NT2/D1 (cell line): ENCODE measurements around the gene GRIK1.

ENCODE experiments used
- YY1 ChIP-seq: IDR thresholded peaks from 2 replicates; pipeline ENCODE4 v1.6.1; 2011; ENCODE audit not compliant: insufficient read length, insufficient read depth
- ZNF274 ChIP-seq: IDR thresholded peaks from 2 replicates; pipeline ENCODE4 v1.6.1; 2011; ENCODE audit warnings: mild to moderate bottlenecking, low read depth, low read length

DNA sequence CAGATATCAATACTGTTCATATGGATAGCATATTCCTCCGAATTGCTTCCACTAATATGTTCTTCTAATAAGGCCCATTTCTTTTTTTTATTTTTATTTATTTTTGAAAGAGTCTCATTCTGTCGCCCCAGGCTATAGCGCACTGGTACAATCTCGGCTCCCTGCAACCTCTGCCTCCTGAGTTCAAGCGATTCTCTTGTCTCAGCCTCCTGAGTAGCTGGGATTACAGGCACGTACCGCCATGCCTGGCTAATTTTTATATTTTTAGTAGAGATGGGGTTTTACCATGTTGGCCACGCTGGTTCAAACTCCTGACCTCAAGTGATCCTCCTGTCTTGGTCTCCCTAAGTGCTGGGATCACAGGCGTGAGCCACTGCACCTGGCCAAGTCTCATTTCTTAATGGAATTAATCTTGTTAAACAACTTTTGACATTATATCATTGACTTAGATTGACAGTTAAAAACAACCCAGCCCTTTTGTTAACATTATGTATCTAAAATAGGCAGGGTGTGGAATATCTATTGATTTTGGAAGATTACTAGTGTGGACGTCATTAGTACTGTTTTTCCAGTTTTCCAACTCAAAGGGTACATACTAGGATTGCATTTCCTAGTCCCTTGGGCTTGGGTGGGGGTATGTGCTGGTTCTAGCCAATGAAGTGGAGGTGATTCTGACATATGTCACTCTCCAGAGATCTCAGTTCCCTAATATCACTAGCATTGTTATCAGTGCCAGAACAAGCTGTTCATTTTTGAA, 281.4 kb downstream of the GRIK1 start:
- no peak for TF ChIP-seq YY1
- TF ChIP-seq ZNF274, result no peak
